Activated T-cell treated with anti-CD3 and anti-CD28 coated beads, Interleukin-2, amount 50 U/mL, for 72 hours (primary cell): ENCODE results near the gene CCL20. TPM values are rescaled to one million over a fixed set of nuclear protein-coding genes. Genes with fewer than 3 reads are reported as not detected.

Source experiments
- ATAC-seq, 2 donors: fragments of 150-1000 bp; cut with Tn5 transposase; replicated peaks in 1 of 2; 2 replicates each; pipeline ENCODE4 v1.10.0; 2021; ENCODE audit warnings: moderate library complexity in 2 of 2, mild to moderate bottlenecking in 1 of 2
- DNase-seq, 2 donors: peaks; one replicate each; pipeline ENCODE4 v3.0.0; 2021 to 2022; ENCODE audit warnings: mixed read lengths in 1 of 2
- H3K27ac Mint-ChIP-seq: one replicate; pipeline ENCODE4 v1.8.0; 2022; ENCODE audit warnings: mild to moderate bottlenecking, moderate library complexity, mixed read lengths
- H3K27me3 Mint-ChIP-seq: one replicate; pipeline ENCODE4 v1.8.0; 2022; ENCODE audit warnings: low read depth, mixed read lengths
- H3K36me3 Mint-ChIP-seq, 2 donors: one replicate each; pipeline ENCODE4 v1.8.0; 2022; ENCODE audit warnings: mixed read lengths in 2 of 2, mild to moderate bottlenecking in 1 of 2; ENCODE audit not compliant: insufficient read depth in 2 of 2
- H3K4me1 Mint-ChIP-seq: one replicate; pipeline ENCODE4 v1.8.0; 2022; ENCODE audit warnings: low read depth, mixed read lengths
- H3K4me3 Mint-ChIP-seq, 2 donors: one replicate each; pipeline ENCODE4 v1.8.0; 2022; ENCODE audit warnings: mild to moderate bottlenecking in 2 of 2, mixed read lengths in 2 of 2, moderate library complexity in 2 of 2
- H3K9me3 Mint-ChIP-seq, 2 donors: one replicate each; pipeline ENCODE4 v1.8.0; 2022; ENCODE audit warnings: mixed read lengths in 2 of 2
- total RNA-seq, 2 donors: library from RNA; stranded (reverse); gene quantifications; one replicate each; pipeline ENCODE4 v1.2.3, GENCODE V29; 2022

Gene CCL20
- total RNA-seq, 2 donors from 2014 or later = 1.4 to 21.9 TPM

GRCh38 chr2:227853765-227854271, 40.2 kb downstream of the CCL20 start:
- DNase-seq (no peak), ATAC-seq (no peak)
- H3K36me3 Mint-ChIP-seq = no peaks in the 10 kb centered on the region
- peaks cover 7% of the 10 kb centered on the region for H3K27me3 Mint-ChIP-seq
- peaks cover 0 to 3% of the 10 kb centered on the region in 2 donors for H3K9me3 Mint-ChIP-seq
- no peak overlapping the region for H3K27ac Mint-ChIP-seq
- H3K4me1 Mint-ChIP-seq = no peaks in the 10 kb centered on the region
- no peak overlapping the region for H3K4me3 Mint-ChIP-seq

DNA sequence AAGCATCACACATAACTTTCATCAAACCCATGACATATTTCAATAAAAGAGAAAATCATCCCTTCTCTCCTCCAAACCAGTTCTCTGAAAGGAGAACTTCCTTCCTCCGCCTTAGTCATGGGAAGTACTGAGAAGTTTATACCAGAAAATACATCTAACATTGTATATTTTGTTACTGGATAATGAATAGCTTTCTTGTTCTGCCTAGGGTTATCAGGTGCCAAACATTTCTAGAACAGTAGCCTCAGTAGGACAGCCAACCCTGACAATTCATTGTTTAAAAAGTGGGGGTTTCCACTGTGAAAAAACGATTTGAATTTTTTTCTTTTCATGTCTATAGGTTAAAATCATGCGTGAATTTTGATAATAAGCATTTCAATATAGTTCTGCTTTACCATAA, 41.8 kb downstream of the CCL20 start:
- ATAC-seq (no peak), DNase-seq (no peak)
- H3K9me3 Mint-ChIP-seq = peaks cover 0 to 3% of the 10 kb centered on the region in 2 donors
- no peaks in the 10 kb centered on the region for H3K36me3 Mint-ChIP-seq
- H3K27me3 Mint-ChIP-seq = peaks cover 7% of the 10 kb centered on the region
- H3K27ac Mint-ChIP-seq = no peak overlapping the region
- H3K4me3 Mint-ChIP-seq = no peak overlapping the region
- H3K4me1 Mint-ChIP-seq = no peaks in the 10 kb centered on the region

GRCh38 chr2:227856697-227857096, 43.1 kb downstream of the CCL20 start:
- H3K27ac Mint-ChIP-seq = no peak overlapping the region

DNA sequence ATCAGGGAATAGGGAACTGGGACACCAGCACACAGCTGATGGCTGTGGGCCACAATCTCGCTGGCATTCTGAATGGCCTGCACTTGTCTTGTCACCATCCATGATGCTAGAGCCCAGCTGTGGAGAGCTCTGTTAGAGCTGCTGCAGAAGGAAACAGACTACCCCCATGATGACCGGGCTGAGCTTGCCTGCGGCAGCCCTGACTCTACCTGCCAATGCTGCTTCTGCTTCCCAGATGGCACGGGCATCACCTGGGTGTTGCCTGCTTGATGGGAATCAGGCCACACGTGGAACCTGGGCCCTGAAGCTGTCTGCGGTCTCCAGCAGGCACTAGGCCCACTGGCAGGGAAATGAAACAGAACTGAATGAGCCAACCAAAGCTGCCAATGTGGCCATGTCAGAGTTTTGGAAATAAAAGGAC, 46.6 kb downstream of the CCL20 start:
- Mint-ChIP-seq H3K9me3 (no peaks in the 10 kb centered on the region), H3K4me3 (no peak overlapping the region), H3K27me3 (peaks cover 6% of the 10 kb centered on the region), H3K36me3 (no peaks in the 10 kb centered on the region), H3K27ac (no peak overlapping the region), H3K4me1 (no peaks in the 10 kb centered on the region)
- DNase-seq = no peak
- no peak for ATAC-seq

More at GRCh38 chr2:227856697-227857096, 43.1 kb downstream of the CCL20 start:
- no peak for ATAC-seq
- no peaks in the 10 kb centered on the region for H3K27me3 Mint-ChIP-seq
- H3K4me3 Mint-ChIP-seq = no peak overlapping the region
- no peaks in the 10 kb centered on the region for H3K36me3 Mint-ChIP-seq
- H3K9me3 Mint-ChIP-seq = no peaks in the 10 kb centered on the region
- H3K4me1 Mint-ChIP-seq = no peaks in the 10 kb centered on the region
- DNase-seq = no peak

GRCh38 chr2:227861011-227861410, 47.4 kb downstream of the CCL20 start:
- Mint-ChIP-seq H3K27ac (no peak overlapping the region), H3K27me3 (peaks cover 6% of the 10 kb centered on the region), H3K9me3 (no peaks in the 10 kb centered on the region), H3K36me3 (no peaks in the 10 kb centered on the region), H3K4me1 (no peaks in the 10 kb centered on the region), H3K4me3 (no peak overlapping the region)
- ATAC-seq (no peak), DNase-seq (no peak)

- H3K9me3 Mint-ChIP-seq = no peaks in the 10 kb centered on the region
- no peaks in the 10 kb centered on the region for H3K36me3 Mint-ChIP-seq
- no peak overlapping the region for H3K27ac Mint-ChIP-seq
- H3K27me3 Mint-ChIP-seq = peaks cover 6% of the 10 kb centered on the region
- no peak overlapping the region for H3K4me3 Mint-ChIP-seq
- no peak for ATAC-seq
- DNase-seq = peak; percentile 9 to 28
- no peaks in the 10 kb centered on the region for H3K4me1 Mint-ChIP-seq
Observed at GRCh38 chr2:227862227-227862740, 48.6 kb downstream of the CCL20 start.

GRCh38 chr2:227862741-227863588, 49.3 kb downstream of the CCL20 start:
- DNase-seq (no peak), ATAC-seq (no peak)
- Mint-ChIP-seq H3K9me3 (no peaks in the 10 kb centered on the region), H3K27me3 (peaks cover 6% of the 10 kb centered on the region), H3K27ac (no peak overlapping the region), H3K4me3 (no peak overlapping the region), H3K4me1 (no peaks in the 10 kb centered on the region), H3K36me3 (no peaks in the 10 kb centered on the region)

- Mint-ChIP-seq H3K27me3 (peaks cover 6% of the 10 kb centered on the region), H3K27ac (no peak overlapping the region)
- no peak for DNase-seq
Observed at GRCh38 chr2:227864161-227864756, 50.6 kb downstream of the CCL20 start.

GRCh38 chr2:227865291-227865690, 51.6 kb downstream of the CCL20 start:
- Mint-ChIP-seq H3K9me3 (no peaks in the 10 kb centered on the region), H3K36me3 (no peaks in the 10 kb centered on the region), H3K4me3 (no peak overlapping the region), H3K27me3 (peaks cover 6% of the 10 kb centered on the region), H3K4me1 (no peaks in the 10 kb centered on the region), H3K27ac (no peak overlapping the region)
- DNase-seq (no peak), ATAC-seq (no peak)

More at GRCh38 chr2:227864161-227864756, 50.6 kb downstream of the CCL20 start:
- H3K4me1 Mint-ChIP-seq = no peaks in the 10 kb centered on the region
- no peak for ATAC-seq
- no peaks in the 10 kb centered on the region for H3K36me3 Mint-ChIP-seq
- H3K9me3 Mint-ChIP-seq = no peaks in the 10 kb centered on the region
- H3K4me3 Mint-ChIP-seq = no peak overlapping the region

Other genes with a start within 250 kb of the CCL20 start
- not detected for gene SCYGR2, start 214.9 kb upstream of the CCL20 start, total RNA-seq
- gene SCYGR3, start 199.0 kb upstream of the CCL20 start, total RNA-seq = not detected
- not detected for gene SCYGR4, start 196.3 kb upstream of the CCL20 start, total RNA-seq
- not detected for gene SCYGR5, start 147.0 kb upstream of the CCL20 start, total RNA-seq
- gene SLC19A3, start 95.8 kb upstream of the CCL20 start, total RNA-seq = not detected
- not detected for gene SCYGR6, start 89.1 kb upstream of the CCL20 start, total RNA-seq
- not detected for gene SCYGR7, start 85.5 kb upstream of the CCL20 start, total RNA-seq
- gene SCYGR8, start 67.9 kb upstream of the CCL20 start, total RNA-seq = not detected
- gene DAW1, start 57.8 kb downstream of the CCL20 start, total RNA-seq = not detected